GM23338 (cell line): ENCODE data around the gene ZNF526.

Experiments used
- CREB1 ChIP-seq: fragments of 250-450 bp; sonication (Bioruptor Pico); IDR thresholded peaks from 2 replicates; pipeline ENCODE4 v1.5.0; 2020; ENCODE audit warnings: low read depth, mild to moderate bottlenecking, moderate library complexity
- EZH2 ChIP-seq: fragments of 200-600 bp; sonication (generic); IDR thresholded peaks from one replicate; pipeline ENCODE4 v1.8.0; 2017; ENCODE audit warnings: antibody characterized with exemption, mild to moderate bottlenecking, low read depth; ENCODE audit not compliant: unreplicated experiment
- EZH2phosphoT487 ChIP-seq: fragments of 200-600 bp; sonication (generic); IDR thresholded peaks from one replicate; pipeline ENCODE4 v1.8.1; 2018; ENCODE audit warnings: antibody characterized with exemption; ENCODE audit not compliant: unreplicated experiment
- JUNB ChIP-seq: IDR thresholded peaks from one replicate; pipeline ENCODE4 v1.6.1; 2016; ENCODE audit warnings: antibody characterized with exemption; ENCODE audit not compliant: unreplicated experiment
- POLR2AphosphoS5 ChIP-seq: IDR thresholded peaks from 2 replicates; pipeline ENCODE4 v1.6.1; 2016; ENCODE audit warnings: antibody characterized with exemption, low read depth
- STAT1 ChIP-seq: IDR thresholded peaks from one replicate; pipeline ENCODE4 v1.6.1; 2016; ENCODE audit warnings: antibody characterized with exemption; ENCODE audit not compliant: unreplicated experiment
- TF ChIP-seq, protein P1 (sequence below), 2 experiments: fragments of 200-600 bp in 1 of 2; sonication (generic) in 1 of 2; conservative IDR thresholded peaks; 2 replicates each; pipeline versions ENCODE4 v1.5.1 to v1.6.1; 2016 to 2017; ENCODE audit warnings: antibody characterized with exemption in 2 of 2, low read depth in 2 of 2, mild to moderate bottlenecking in 2 of 2, moderate library complexity in 1 of 2
- TF ChIP-seq, protein P2 (sequence below): IDR thresholded peaks from one replicate; pipeline ENCODE4 v1.6.1; 2018; ENCODE audit warnings: antibody characterized with exemption; ENCODE audit not compliant: unreplicated experiment
- TF ChIP-seq, protein P3 (sequence below): IDR thresholded peaks from 2 replicates; pipeline ENCODE4 v1.6.1; 2016; ENCODE audit warnings: antibody characterized with exemption

DNA sequence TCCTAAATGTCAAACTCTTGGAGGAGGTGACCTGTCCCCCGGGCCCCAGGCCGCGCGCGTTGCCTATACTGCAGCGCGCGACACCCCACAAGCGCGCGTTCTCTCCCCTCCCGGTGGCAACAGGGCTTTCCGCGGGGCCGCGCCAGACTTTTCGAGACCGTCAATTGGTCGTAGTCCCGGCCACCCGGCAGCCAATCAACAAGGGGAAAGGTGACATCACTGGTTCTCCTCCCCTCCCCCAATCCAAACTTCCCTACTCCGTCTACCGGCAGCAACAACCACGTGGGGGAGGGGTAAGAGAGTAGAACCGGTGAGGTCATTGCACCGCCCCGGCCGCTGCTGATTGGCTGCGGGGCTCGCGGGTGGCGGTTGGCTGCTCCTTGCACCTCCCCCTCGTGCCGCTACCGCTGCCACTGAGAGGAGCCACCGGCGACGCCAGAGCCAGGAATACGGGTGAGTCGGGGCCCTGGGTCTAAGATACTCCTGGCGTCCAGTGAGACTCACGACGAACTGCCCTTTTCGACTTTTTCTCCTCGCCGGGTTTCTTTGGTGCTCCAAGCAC lies 48.1 kb downstream of the ZNF526 start:
- no peak for TF ChIP-seq EZH2
- no peak for TF ChIP-seq EZH2phosphoT487
- TF ChIP-seq, protein P1, sequence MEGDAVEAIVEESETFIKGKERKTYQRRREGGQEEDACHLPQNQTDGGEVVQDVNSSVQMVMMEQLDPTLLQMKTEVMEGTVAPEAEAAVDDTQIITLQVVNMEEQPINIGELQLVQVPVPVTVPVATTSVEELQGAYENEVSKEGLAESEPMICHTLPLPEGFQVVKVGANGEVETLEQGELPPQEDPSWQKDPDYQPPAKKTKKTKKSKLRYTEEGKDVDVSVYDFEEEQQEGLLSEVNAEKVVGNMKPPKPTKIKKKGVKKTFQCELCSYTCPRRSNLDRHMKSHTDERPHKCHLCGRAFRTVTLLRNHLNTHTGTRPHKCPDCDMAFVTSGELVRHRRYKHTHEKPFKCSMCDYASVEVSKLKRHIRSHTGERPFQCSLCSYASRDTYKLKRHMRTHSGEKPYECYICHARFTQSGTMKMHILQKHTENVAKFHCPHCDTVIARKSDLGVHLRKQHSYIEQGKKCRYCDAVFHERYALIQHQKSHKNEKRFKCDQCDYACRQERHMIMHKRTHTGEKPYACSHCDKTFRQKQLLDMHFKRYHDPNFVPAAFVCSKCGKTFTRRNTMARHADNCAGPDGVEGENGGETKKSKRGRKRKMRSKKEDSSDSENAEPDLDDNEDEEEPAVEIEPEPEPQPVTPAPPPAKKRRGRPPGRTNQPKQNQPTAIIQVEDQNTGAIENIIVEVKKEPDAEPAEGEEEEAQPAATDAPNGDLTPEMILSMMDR (conservative IDR thresholded peaks at IDR 0.05; ENCODE audit: low read depth in 2 of 2) = no peak
- no peak for TF ChIP-seq JUNB
- TF ChIP-seq CREB1 = peak; percentile 86
- no peak for TF ChIP-seq POLR2AphosphoS5
- TF ChIP-seq, protein P2, sequence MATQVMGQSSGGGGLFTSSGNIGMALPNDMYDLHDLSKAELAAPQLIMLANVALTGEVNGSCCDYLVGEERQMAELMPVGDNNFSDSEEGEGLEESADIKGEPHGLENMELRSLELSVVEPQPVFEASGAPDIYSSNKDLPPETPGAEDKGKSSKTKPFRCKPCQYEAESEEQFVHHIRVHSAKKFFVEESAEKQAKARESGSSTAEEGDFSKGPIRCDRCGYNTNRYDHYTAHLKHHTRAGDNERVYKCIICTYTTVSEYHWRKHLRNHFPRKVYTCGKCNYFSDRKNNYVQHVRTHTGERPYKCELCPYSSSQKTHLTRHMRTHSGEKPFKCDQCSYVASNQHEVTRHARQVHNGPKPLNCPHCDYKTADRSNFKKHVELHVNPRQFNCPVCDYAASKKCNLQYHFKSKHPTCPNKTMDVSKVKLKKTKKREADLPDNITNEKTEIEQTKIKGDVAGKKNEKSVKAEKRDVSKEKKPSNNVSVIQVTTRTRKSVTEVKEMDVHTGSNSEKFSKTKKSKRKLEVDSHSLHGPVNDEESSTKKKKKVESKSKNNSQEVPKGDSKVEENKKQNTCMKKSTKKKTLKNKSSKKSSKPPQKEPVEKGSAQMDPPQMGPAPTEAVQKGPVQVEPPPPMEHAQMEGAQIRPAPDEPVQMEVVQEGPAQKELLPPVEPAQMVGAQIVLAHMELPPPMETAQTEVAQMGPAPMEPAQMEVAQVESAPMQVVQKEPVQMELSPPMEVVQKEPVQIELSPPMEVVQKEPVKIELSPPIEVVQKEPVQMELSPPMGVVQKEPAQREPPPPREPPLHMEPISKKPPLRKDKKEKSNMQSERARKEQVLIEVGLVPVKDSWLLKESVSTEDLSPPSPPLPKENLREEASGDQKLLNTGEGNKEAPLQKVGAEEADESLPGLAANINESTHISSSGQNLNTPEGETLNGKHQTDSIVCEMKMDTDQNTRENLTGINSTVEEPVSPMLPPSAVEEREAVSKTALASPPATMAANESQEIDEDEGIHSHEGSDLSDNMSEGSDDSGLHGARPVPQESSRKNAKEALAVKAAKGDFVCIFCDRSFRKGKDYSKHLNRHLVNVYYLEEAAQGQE = no peak
- no peak for TF ChIP-seq STAT1
- TF ChIP-seq, protein P3, sequence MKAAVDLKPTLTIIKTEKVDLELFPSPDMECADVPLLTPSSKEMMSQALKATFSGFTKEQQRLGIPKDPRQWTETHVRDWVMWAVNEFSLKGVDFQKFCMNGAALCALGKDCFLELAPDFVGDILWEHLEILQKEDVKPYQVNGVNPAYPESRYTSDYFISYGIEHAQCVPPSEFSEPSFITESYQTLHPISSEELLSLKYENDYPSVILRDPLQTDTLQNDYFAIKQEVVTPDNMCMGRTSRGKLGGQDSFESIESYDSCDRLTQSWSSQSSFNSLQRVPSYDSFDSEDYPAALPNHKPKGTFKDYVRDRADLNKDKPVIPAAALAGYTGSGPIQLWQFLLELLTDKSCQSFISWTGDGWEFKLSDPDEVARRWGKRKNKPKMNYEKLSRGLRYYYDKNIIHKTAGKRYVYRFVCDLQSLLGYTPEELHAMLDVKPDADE = no peak
